Stimulated activated CD4-positive, alpha-beta T cell treated with anti-CD3 and anti-CD28 coated beads, Interleukin-1b, Interleukin-23, amount 100 ng/mL, for 1 hour (primary cell): Measurements from ENCODE around the gene AKAP10.
A peak's percentile ranks its signal among the peaks of the same experiment; 100 is the strongest.
"Not testable (repeated sequence)": the region's sequence is repeated elsewhere in the genome, so short reads cannot be mapped to it uniquely, and the experiment has no call there.

Source experiments
- DNase-seq, 2 donors: peaks; one replicate each; pipeline ENCODE4 v3.0.0-alpha.2; 2020; ENCODE audit warnings: low read depth in 2 of 2

AKAP10 gene

GRCh38 chr17:19977293-19978208 is at the start of gene AKAP10:
Gene AKAP10, minus strand, starts transcription at chr17:19977828. Its CDS starts 149 bp downstream, at chr17:19977679.
- peak; percentile 77 to 97 for DNase-seq

GRCh38 chr17:20026960-20027359 is 49.3 kb upstream of the AKAP10 start:
- no peak for DNase-seq

GRCh38 chr17:20022701-20023100 is 45.1 kb upstream of the AKAP10 start:
- DNase-seq, result no peak

GRCh38 chr17:20016475-20016992 is 38.9 kb upstream of the AKAP10 start:
- DNase-seq, result not testable (repeated sequence)

GRCh38 chr17:20012017-20012536 is 34.4 kb upstream of the AKAP10 start:
- DNase-seq, result no peak

GRCh38 chr17:20010936-20011335 is 33.3 kb upstream of the AKAP10 start:
- DNase-seq, result no peak

GRCh38 chr17:20010099-20010863 is 32.7 kb upstream of the AKAP10 start:
- DNase-seq, result no peak

- peak in 1 of 2 donors; percentile 72 for DNase-seq
Observed at GRCh38 chr17:20009302-20010098, 31.9 kb upstream of the AKAP10 start, which contains the start of gene SPECC1. Gene SPECC1, plus strand, starts transcription at chr17:20009359. Its CDS starts 87,293 bp downstream, at chr17:20096652.

- peak in 1 of 2 donors; percentile 82 for DNase-seq
Observed at GRCh38 chr17:20009052-20009301, 31.3 kb upstream of the AKAP10 start.

GRCh38 chr17:20008242-20009051 is 30.8 kb upstream of the AKAP10 start:
- DNase-seq, result no peak

GRCh38 chr17:19996502-19996901 is 18.9 kb upstream of the AKAP10 start:
- no peak for DNase-seq

GRCh38 chr17:19996086-19996485 is 18.5 kb upstream of the AKAP10 start:
- no peak for DNase-seq

GRCh38 chr17:19992803-19993713 is 15.4 kb upstream of the AKAP10 start:
- peak; percentile 34 to 40 for DNase-seq

GRCh38 chr17:19991252-19991885 is 13.7 kb upstream of the AKAP10 start:
- DNase-seq, result no peak

- DNase-seq, result no peak
Observed at GRCh38 chr17:19987897-19988296, 10.3 kb upstream of the AKAP10 start.

GRCh38 chr17:19986941-19987861 is 9.6 kb upstream of the AKAP10 start:
- no peak for DNase-seq

GRCh38 chr17:19979917-19980770 is 2.5 kb upstream of the AKAP10 start:
- no peak for DNase-seq
